ENCODE measurements around the gene PAEP. TPM values are rescaled to one million over a fixed set of nuclear protein-coding genes. Genes with fewer than 3 reads are reported as not detected.
"Not testable (repeated sequence)": the region's sequence is repeated elsewhere in the genome, so short reads cannot be mapped to it uniquely, and the experiment has no call there.

PAEP gene
- total RNA-seq, 1 donor from 2014 or later, result not detected

DNA sequence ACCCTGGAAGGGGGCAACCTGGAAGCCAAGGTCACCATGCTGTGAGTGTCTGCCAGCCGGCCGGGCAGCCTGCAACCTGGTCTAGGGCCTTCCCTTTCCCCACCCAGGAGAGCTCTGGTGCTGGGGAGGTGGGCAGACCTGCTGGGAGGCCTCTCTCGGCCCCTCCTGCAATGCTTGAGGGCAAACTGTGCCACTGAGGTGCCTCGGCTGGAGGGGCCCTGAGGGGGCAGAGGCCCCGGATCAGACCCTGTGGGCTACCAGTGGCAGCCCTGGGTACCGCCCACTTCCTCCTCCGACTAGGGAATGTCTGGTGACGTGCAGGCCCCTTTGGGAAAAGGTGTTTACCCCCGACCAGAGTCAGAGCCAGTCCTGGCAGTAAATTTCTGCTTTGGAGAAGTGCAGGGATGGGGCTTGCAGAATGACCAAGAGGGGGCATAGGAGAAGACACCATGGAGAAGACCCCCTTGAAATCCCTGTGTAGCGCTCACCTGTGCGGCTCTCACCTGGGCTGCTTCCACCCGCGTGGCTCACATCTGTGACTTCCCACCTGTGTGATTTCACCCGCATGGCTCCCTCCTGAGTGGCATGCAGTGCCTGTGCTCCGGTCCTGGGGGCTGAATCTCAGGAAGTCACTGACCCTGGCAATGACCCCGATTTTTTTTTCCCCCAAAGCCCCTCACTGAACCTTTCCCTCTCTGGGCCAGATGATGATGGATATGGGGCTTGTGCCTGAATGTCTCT lies 39.2 kb upstream of the PAEP start:
- intact Hi-C loops (cut with micrococcal nuclease), result no loop called here
- H3K27ac Mint-ChIP-seq, result no peak overlapping the region
- no peaks in the 10 kb centered on the region for H3K4me1 Mint-ChIP-seq
- H3K4me3 Mint-ChIP-seq, result no peak overlapping the region
- no peak for DNase-seq
- H3K36me3 Mint-ChIP-seq (ENCODE audit: low read depth), result no peaks in the 10 kb centered on the region
- H3K9me3 Mint-ChIP-seq, result no peaks in the 10 kb centered on the region
- peaks cover 12% of the 10 kb centered on the region for H3K27me3 Mint-ChIP-seq

DNA sequence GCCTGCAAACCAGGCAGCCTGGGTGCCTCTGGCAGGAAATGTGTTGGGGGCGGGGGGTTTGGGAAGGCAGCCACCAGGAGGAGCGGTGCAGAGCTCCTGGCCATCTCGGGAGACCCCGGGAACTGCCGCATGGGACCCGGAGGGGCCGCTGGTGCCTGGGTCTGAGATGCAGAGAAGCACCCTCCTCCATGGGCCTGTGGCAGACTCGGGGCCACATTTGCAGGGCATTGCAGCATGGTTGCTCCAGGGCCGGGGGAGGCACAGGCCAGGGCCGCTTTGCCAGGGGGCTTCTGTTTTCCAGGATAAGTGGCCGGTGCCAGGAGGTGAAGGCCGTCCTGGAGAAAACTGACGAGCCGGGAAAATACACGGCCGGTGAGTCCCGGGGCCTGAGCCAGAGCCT lies 38.6 kb upstream of the PAEP start:
- intact Hi-C loops (cut with micrococcal nuclease), result no loop called here
- no peak overlapping the region for H3K27ac Mint-ChIP-seq
- no peaks in the 10 kb centered on the region for H3K4me1 Mint-ChIP-seq
- H3K27me3 Mint-ChIP-seq, result peaks cover 10% of the 10 kb centered on the region
- H3K36me3 Mint-ChIP-seq (ENCODE audit: low read depth), result no peaks in the 10 kb centered on the region
- DNase-seq, result no peak
- H3K9me3 Mint-ChIP-seq, result no peaks in the 10 kb centered on the region
- H3K4me3 Mint-ChIP-seq, result no peak overlapping the region

DNA sequence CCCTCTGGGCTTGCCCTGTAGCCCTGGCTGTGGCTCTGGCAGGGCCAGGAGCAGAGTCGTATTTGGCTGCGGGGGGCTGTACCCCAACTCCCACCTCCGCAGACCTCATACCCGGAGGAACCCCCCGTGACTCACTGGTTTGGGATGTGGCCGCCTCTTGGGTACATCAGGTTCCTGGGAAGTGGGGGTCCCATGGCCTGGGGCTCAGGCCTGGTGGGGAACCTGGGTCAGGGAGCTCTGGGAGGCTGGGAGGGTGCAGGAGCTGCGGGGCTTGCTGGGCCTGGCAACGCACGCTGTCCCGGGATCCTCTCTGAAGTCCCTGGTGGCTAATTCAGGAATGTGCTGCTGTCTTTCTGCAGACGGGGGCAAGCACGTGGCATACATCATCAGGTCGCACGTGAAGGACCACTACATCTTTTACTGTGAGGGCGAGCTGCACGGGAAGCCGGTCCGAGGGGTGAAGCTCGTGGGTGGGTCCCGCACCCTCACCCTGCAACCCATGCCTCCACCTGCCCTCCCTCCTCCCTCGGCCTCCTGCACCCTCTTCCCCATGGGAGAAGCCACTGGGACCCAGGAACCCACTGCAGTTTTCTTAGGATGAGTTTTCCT lies 37.9 kb upstream of the PAEP start:
- no peaks in the 10 kb centered on the region for H3K9me3 Mint-ChIP-seq
- H3K4me3 Mint-ChIP-seq, result no peak overlapping the region
- H3K27ac Mint-ChIP-seq, result no peak overlapping the region
- intact Hi-C loops (cut with micrococcal nuclease), result no loop called here
- no peaks in the 10 kb centered on the region for H3K36me3 Mint-ChIP-seq (ENCODE audit: low read depth)
- no peaks in the 10 kb centered on the region for H3K4me1 Mint-ChIP-seq
- DNase-seq, result no peak
- peaks cover 4% of the 10 kb centered on the region for H3K27me3 Mint-ChIP-seq

DNA sequence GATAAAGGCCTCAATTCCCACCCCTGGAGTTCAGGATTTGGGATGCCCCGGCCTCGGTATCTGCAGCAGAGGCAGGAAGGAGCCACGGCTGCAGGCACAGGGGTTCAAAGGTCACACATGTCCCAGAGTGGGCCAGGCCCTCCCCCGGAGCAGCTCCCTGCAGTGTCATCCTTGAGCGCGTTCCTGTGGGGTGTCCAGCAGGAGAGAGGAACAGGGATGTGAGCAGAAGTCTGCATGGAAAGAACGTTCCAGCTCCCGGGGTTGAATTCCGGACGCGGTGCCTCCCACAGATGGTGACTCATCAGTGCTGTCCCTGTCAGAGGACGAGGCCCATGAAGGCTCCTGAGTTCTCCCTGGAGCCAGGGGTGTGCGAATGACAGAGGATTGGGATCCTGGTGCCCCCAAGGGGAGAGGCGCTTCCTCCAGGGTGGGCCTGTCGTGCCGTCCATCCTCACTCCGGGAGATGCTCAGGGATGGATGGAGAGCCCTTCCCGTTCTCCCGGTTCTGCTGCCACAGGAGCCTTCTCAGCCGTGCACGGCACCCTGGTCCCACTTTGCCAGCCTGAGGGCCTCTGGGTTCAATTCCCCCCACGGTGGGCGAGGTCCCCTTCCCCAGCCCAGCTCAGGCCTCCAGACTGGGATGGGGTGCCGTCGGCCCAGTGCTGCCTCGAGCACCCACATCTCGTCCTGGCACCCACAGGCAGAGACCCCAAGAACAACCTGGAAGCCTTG lies 37.3 kb upstream of the PAEP start:
- H3K27me3 Mint-ChIP-seq, result peaks cover 2% of the 10 kb centered on the region
- no peaks in the 10 kb centered on the region for H3K36me3 Mint-ChIP-seq (ENCODE audit: low read depth)
- H3K27ac Mint-ChIP-seq, result no peak overlapping the region
- intact Hi-C loops (cut with micrococcal nuclease), result no loop called here
- no peaks in the 10 kb centered on the region for H3K4me1 Mint-ChIP-seq
- H3K4me3 Mint-ChIP-seq, result no peak overlapping the region
- no peaks in the 10 kb centered on the region for H3K9me3 Mint-ChIP-seq
- no peak for DNase-seq

DNA sequence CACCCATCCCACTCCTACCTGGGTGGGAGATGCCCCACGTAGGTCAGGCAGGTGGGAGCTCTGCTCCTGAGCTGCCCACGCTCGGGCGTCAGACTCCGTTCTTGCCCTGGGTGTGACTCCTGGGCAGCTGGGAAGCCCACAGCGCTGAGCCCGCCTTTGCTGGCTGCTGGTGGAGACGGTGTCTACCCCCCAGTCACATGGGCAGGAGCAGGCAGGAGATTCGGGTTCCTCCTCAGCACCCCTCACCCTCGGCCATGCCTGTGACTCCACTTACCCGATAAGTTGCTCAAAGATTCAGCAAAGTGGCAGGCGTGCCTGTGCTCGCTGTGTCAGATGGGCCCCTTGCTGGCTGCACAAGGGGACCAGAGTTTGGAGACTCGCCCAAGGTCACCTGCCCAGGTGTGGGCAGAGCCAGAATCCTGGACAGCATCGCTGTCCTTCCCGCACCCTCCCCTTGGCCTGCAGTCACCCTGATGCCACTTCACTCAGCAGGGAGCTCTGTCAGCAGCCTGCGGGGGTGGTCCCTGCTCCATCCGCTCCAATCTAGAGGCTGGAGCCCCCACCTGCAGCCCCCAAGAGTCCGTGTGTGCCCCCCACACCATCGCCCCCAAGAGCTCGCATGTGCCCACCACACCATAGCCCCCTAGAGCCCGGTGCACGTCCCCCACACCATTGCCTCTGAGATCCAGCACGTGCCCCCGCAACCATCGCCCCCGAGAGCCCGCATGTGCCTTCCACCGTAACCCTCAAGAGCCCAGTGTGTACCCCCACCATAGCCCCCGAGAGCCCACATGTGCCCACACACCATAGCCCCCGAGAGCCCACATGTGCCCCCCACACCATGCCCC lies 36.1 kb upstream of the PAEP start:
- Mint-ChIP-seq H3K27ac (no peak overlapping the region), H3K36me3 (ENCODE audit: low read depth) (no peaks in the 10 kb centered on the region), H3K4me1 (no peaks in the 10 kb centered on the region), H3K27me3 (peaks cover 2% of the 10 kb centered on the region), H3K9me3 (no peaks in the 10 kb centered on the region), H3K4me3 (no peak overlapping the region)
- intact Hi-C loops (cut with micrococcal nuclease), result no loop called here
- DNase-seq, result no peak

DNA sequence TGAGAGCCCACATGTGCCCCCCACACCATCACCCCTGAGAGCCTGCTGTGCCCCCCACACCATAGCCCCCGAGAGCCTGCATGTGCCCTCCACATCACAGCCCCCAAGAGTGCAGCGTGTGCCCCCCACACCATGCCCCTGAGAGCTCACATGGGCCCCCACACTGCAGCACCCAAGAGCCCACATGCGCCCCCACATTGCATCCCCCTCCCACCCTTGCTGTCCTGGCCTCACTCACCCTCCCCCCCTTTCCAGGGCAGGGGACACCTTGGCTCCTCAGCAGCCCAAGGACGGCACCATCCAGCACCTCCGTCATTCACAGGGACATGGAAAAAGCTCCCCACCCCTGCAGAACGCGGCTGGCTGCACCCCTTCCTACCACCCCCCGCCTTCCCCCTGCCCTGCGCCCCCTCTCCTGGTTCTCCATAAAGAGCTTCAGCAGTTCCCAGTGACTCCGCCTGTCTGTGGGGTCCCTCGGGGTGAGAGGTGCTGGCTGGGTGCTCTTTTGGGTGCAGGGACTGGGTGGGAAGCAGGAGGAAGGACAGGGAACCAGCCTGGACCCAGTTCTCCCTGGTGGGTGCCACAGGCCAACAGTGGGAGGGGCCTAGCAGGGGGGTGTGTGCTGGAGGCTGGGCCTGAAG lies 35.3 kb upstream of the PAEP start:
- Mint-ChIP-seq H3K4me1 (no peaks in the 10 kb centered on the region), H3K9me3 (no peaks in the 10 kb centered on the region), H3K4me3 (no peak overlapping the region), H3K27ac (no peak overlapping the region), H3K27me3 (no peaks in the 10 kb centered on the region), H3K36me3 (ENCODE audit: low read depth) (no peaks in the 10 kb centered on the region)
- intact Hi-C loops (cut with micrococcal nuclease), result no loop called here
- no peak for DNase-seq

DNA sequence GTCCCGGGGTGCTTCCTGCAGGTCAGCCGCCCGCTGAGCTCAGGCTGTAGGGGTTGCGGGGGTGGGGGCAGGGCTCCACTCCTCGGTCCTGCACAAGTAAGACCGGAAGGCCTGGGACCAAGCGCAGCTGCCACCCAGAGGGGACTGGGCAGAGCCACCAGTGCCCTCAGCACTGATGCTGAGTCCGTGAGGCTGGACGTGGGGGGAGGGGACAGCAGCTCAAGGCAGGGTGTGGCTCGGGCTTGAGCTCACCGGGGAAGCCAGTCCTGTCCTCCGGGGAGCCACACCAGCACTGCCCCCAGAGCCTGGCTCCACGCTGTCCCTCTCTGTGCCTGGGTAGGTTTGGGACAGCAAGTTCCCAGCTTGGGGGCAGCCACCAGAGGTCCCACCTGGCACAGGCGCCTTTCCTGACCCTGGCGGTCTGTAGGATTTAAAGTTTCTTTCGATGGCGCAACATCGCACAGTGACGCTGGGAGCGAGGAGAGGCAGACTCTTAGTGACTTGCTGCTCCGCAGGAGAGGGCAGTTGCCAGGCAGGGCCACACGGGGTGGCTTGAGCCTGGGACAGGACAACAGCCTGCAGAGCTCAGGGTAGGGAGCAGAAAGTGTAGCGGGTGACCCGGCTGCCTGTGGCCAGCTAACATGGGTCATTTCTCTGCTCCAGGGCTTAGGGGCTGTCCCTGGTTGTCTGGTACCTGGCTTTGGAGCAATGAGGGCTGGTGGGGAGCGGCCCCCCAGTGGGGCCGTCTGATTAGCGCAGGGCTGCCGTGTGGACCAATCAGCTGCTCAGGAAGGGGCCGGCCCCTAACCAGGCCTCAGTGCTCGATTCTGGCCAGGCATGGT lies 34.6 kb upstream of the PAEP start:
- Mint-ChIP-seq H3K9me3 (no peaks in the 10 kb centered on the region), H3K27me3 (no peaks in the 10 kb centered on the region), H3K27ac (no peak overlapping the region), H3K4me3 (no peak overlapping the region), H3K36me3 (ENCODE audit: low read depth) (no peaks in the 10 kb centered on the region), H3K4me1 (no peaks in the 10 kb centered on the region)
- intact Hi-C loops (cut with micrococcal nuclease), result no loop called here
- no peak for DNase-seq

DNA sequence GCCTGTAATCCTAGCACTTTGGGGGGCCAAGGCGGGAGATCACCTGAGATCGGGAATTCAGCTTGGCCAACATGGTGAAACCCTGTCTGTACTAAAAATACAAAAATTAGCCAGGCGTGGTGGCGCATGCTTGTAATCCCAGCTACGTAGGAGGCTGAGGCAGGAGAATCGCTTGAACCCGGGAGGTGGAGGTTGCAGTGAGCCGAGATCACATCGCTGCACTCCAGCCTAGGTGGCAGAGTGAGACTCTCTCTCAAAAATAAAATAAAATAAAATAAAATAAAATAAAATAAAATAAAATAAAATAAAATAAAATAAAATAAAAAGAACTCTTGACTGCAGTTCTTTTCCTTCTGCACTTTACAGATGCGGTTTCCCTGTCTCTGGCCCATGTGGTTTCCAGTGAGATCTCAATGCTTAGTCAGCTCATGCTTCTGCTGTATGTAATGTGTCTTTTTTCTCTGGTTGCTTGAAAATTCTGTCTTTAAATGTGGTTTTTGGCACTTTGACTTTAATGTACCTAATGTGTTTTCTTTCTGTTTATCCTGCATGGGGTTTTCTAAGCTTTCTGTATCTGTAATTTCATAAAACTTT lies 32.6 kb upstream of the PAEP start:
- H3K27ac Mint-ChIP-seq; H3K9me3 Mint-ChIP-seq; H3K4me1 Mint-ChIP-seq; H3K36me3 Mint-ChIP-seq (ENCODE audit: low read depth); H3K4me3 Mint-ChIP-seq; intact Hi-C loops (cut with micrococcal nuclease); H3K27me3 Mint-ChIP-seq; DNase-seq: not testable (repeated sequence)

DNA sequence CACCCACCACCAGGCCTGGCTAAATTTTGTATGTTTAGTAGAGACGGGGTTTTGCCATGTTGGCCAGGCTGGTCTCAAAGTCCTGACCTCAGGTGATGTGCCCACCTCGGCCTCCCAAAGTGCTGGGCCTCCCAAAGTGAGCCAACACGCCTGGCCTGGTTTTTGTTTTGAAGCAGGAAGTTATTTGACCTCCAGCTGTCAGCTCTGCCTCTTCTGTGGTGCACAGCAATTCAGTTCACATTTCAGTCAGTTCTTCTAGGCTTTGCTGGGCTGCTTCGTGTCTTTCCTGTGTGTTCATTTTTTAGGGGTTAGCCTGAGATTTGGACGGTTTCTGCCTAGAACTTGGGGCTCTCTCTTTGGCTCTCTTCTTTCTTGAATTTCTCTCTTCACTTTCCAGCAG lies 31.4 kb upstream of the PAEP start:
- no peaks in the 10 kb centered on the region for H3K4me1 Mint-ChIP-seq
- intact Hi-C loops (cut with micrococcal nuclease), result no loop called here
- H3K9me3 Mint-ChIP-seq, result no peaks in the 10 kb centered on the region

DNA sequence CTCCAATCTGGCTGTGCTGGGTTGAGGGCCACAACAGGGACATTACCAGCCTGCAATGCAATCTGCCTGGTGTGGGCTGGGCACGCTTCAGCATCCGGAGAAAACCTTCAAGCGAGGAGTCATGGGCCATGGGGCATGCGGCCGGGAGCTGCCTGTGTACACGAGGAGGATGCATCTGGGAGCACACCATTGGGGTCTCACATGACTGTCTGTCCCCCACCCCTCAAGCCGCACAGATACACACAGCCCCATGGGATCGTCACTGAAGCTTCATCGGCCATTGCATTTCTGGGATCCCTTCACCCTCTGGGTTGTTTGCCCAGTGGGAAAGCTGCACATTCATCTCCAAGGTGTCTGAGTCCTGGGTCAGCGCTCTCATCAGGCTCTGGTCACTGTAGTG lies 30.5 kb upstream of the PAEP start:
- Mint-ChIP-seq H3K27ac (no peak overlapping the region), H3K36me3 (ENCODE audit: low read depth) (no peaks in the 10 kb centered on the region), H3K27me3 (peaks cover 7% of the 10 kb centered on the region), H3K4me3 (no peak overlapping the region), H3K4me1 (no peaks in the 10 kb centered on the region), H3K9me3 (no peaks in the 10 kb centered on the region)
- intact Hi-C loops (cut with micrococcal nuclease), result no loop called here
- no peak for DNase-seq

More for the DNA sequence above, 31.4 kb upstream of the PAEP start:
- no peak for DNase-seq
- H3K4me3 Mint-ChIP-seq, result no peak overlapping the region
- no peak overlapping the region for H3K27ac Mint-ChIP-seq
- no peaks in the 10 kb centered on the region for H3K36me3 Mint-ChIP-seq (ENCODE audit: low read depth)
- peaks cover 7% of the 10 kb centered on the region for H3K27me3 Mint-ChIP-seq

DNA sequence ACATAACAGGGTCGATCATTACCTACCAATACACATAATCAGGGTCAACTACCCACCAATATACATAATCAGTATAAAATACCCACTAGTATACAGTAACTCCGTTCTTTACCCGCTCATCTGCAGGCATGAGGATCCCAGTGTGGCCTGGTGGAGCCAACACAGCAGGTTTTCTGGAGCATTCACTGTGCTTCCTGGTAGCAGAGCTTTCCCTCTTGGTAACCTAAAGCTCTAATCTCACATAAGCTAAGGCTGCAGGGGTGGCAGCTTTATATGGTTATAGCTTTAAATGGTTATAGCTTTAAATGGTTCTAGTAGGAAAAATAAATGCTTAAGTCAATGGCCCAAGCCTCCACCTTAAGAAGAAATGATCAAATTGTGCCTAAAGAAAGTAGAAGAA lies 28.4 kb upstream of the PAEP start:
- Mint-ChIP-seq H3K4me3 (no peak overlapping the region), H3K27ac (no peak overlapping the region), H3K27me3 (peaks cover 15% of the 10 kb centered on the region), H3K9me3 (no peaks in the 10 kb centered on the region), H3K4me1 (no peaks in the 10 kb centered on the region), H3K36me3 (ENCODE audit: low read depth) (no peaks in the 10 kb centered on the region)
- no peak for DNase-seq
- intact Hi-C loops (cut with micrococcal nuclease), result no loop called here

DNA sequence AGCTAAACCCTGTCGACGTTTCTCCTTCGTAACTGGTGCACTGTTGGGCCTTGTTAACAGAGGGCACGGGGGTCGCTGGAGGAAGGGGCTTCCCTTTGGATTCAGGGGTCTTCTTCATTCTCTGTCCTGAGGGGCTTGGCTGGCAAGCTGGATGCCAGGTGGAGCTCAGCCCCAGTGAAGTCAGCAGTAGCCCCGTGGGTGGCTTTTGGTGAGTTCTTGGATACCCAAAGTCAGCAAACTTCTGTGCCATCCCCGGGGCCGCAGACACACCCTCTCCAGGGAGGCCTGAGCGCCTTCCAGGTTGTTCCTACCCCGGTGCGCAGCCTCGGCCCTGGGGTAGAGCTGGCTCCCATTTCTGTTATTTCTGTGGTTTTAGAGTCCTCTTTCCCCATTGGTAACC lies 27.9 kb upstream of the PAEP start:
- Mint-ChIP-seq H3K36me3 (ENCODE audit: low read depth) (no peaks in the 10 kb centered on the region), H3K4me3 (no peak overlapping the region), H3K27me3 (peaks cover 16% of the 10 kb centered on the region), H3K4me1 (no peaks in the 10 kb centered on the region), H3K9me3 (no peaks in the 10 kb centered on the region), H3K27ac (no peak overlapping the region)
- DNase-seq, result no peak
- intact Hi-C loops (cut with micrococcal nuclease), result no loop called here
